NCI-H446 (cell line): ENCODE results near the gene ARHGAP25.

Experiments used
- DNase-seq, 2 experiments: peaks; one replicate each; lab custom pipeline; 2025; lab: John Stamatoyannopoulos, UW

Gene ARHGAP25

DNA sequence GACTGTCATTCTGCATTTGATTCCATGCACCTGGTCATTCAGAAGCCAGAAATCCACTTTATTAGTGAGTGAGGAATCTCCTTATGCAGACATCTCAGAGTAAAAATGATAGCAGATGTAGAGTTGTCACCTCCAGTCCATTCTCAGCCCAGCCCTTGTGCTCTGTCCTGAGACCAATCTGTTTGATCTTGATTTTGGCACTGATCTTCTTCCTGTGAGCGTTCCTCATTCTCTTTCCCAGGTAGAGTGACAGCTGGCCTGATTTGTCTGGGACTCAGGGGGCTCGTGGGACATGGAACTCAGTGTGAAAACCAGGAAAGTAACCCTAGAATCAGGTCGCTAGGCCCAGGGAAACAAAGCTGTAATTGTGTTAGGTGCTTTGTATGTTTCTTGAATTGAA lies 8.9 kb downstream of the ARHGAP25 start:
- DNase-seq = no peak

- no peak for DNase-seq
Observed at GRCh38 chr2:68744366-68744912, 9.8 kb downstream of the ARHGAP25 start.

DNA sequence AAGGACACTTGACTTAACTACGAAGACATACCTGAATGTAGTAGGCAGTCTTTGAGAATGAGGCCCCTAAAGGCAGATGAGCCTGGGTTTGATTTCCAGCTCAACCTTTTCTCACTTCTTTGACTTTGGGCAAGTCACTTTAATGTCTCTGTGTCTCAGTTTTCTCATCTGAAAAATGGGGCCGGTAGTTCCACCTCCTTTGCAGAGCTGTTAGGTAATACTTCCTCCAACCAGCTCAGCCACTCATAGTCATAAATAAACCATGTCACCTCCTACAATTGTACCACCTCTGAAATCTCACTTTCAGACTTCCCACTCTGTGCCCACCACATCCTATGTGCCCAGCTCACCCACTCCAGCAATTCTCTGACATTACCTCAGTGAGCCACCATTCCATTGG lies 10.4 kb downstream of the ARHGAP25 start:
- no peak for DNase-seq

DNA sequence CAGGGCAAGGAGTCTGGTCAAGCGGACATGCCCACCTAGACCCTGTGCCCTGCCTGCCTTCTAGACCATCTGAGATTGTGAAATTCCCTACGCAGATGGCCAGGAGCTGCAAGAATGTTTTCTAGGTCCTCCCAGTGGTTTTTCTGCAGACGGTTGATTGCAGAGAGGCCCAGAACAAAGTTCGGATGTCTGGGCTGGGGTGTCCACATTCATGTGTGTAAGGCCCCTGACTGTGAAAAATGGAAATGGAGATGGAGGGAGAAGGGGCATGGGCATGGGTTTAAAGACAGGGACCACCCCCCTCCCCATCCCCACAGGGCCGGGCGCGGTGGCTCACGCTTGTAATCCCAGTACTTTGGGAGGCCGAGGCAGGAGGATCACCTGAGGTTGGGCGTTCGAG lies 11.8 kb downstream of the ARHGAP25 start:
- no peak for DNase-seq

GRCh38 chr2:68747413-68747812 lies 12.8 kb downstream of the ARHGAP25 start:
- no peak for DNase-seq

GRCh38 chr2:68747900-68748299 lies 13.3 kb downstream of the ARHGAP25 start:
- no peak for DNase-seq

DNA sequence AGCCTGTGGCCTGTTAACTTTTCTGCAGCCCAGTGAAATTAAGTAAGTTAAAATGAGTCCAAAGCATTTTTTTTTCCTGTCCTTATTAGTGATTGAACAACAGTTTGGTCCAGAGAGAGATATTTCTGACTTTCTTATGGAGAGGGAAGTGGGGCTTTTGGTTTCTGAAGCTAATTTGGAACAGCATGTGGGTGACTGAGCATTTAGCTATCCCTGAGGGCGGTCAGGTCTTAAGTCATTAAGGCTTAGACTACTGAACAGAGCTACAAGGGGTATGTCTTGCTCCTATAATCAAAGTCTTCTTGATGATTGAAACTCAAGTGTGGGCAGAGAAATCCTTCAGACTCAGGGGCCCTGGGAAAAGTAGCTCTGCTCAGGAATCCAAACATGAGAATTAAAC lies 14.0 kb downstream of the ARHGAP25 start:
- DNase-seq = no peak

- no peak for DNase-seq
Observed at GRCh38 chr2:68749345-68749744, 14.7 kb downstream of the ARHGAP25 start.

DNA sequence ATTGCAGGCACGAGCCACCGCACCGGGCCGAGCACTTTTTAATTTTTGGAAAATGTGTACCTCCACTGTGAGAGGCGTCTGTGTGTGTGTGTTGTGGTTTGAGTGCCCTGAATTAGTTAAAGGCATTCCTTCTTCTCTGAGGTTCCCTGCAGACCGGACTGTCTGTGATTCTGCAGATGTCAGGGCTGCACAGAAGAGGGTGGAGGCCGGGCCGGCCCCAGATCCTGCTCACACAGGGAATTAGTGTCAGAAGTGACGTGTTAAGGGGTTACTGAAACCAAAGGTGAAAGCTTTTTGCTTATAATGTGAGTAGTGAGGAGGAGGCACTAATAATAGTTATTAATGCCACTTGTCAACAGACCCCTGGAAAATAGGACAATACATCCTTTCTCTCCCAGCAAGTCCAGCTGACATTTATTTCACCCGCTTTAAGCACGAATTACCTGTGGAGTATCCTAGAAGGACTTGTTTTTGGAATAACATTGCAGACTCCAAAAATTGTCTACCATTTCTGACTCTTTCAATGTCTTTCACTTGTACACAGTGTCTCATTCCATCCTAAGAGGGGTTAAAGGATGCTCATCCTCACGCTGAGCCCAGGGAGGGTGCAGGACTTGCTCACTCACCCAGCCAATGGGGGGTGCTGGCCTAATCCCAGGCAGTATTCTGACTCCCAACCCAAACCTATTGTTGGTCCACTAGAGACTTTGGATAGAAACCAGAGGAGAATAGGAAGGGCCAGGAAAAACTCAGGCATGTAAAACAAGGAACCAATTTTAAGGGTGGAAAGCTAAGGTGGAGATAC lies 16.2 kb downstream of the ARHGAP25 start:
- DNase-seq = no peak

DNA sequence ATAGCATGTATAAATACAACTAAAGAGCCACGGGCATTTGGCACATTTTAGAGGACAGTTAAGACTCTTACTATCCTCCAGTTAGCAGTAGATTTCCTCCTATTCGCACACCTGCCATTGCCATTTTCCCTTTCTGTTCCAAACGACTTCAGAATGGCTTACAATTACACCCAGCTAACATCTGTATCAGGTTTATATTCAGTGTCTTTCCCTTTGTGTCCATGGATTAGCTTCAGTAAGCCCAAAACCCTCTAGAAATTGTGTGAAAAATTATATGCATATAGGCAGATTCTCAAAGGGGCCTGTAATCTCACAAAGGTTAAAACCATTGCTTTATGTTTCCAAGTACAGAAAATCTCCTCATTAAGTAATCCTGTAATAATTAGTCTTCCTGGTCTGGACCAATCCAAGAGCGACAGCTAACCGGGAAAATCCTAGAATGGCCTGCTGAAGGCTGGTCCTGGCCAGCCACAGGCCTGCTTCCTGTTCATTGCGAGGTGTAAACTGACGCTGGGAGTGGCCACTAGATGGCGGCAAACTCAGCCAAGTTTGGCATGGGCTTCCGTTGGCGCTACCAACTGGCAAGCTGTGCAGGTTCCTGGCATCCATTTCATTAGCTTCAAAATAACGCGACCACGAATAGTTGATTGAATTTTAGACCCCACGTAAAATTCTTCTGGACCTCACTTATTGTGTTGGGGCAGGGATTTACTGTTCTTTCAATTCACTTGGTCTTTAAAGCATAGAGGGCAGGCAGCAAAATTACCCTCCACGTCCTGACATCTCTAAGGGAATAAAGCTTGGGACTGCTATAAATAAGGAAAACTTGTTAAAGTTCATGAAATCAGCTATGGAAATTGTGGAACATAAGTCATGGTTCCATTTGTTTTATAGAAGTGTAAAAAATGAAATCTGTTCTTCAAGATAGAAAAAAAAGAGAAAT lies 17.1 kb downstream of the ARHGAP25 start:
- DNase-seq = peak; percentile 69 to 88

GRCh38 chr2:68753318-68753717 lies 18.7 kb downstream of the ARHGAP25 start:
- DNase-seq = no peak

- DNase-seq = no peak
Observed at GRCh38 chr2:68755071-68755470, 20.5 kb downstream of the ARHGAP25 start.

DNA sequence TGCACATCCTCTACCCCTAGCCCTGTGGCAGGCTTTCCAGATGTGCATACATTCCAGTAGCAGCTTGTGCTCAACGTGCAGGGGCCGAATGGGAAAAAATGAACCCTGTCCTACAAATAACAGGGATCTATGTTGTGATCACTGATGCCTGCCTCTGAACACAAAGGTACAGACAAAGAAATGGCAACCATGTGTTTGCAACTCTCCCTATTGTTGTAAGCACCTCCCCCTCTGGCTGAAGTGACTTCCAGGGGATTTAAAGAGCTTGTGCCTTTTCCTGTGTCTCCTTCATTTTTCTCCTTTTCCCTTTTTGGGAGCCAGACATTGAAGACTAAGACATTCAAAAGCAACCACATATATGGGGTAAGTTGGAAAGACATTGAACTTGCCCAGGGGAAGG lies 21.6 kb downstream of the ARHGAP25 start:
- no peak for DNase-seq

GRCh38 chr2:68757081-68757480 lies 22.5 kb downstream of the ARHGAP25 start:
- DNase-seq = no peak

DNA sequence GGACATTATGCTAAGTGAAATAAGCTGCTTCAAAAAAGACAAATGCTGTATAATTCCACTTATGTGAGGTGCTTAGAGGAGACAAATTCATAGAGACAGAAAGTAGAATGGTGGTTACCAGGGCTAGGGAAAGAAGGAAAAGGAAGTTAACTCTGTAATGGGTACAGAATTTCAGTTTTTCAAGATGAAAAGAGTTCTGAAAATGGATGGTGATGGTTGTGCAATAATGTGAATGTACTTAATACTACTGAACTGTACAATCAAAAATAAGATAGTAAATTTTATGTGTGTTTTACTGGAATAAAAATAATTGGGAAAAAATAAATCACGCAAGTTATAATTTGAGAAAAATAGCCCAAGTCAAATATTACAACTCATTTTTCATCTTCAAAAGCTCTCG lies 27.5 kb downstream of the ARHGAP25 start:
- no peak for DNase-seq

DNA sequence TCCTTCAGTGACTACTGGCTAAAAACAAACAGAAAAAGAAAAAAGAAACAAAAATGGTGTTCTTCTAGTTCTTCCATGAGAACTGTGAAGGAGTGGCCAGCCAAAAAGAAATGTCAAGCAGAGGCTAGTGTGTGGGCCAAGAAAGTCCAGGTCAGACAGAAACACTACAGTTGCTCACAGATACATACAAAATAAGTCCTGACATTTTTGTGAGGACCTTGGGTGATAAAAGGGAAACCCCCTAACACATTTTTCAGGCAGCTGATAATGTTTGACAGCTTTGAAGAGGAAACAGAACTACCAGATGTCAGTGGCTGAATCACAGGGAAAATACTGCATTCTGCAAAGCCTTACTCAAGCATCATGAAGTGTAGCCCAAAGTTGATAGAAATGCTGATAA lies 28.1 kb downstream of the ARHGAP25 start:
- DNase-seq = no peak

GRCh38 chr2:68764041-68764805 lies 29.6 kb downstream of the ARHGAP25 start:
- no peak for DNase-seq

DNA sequence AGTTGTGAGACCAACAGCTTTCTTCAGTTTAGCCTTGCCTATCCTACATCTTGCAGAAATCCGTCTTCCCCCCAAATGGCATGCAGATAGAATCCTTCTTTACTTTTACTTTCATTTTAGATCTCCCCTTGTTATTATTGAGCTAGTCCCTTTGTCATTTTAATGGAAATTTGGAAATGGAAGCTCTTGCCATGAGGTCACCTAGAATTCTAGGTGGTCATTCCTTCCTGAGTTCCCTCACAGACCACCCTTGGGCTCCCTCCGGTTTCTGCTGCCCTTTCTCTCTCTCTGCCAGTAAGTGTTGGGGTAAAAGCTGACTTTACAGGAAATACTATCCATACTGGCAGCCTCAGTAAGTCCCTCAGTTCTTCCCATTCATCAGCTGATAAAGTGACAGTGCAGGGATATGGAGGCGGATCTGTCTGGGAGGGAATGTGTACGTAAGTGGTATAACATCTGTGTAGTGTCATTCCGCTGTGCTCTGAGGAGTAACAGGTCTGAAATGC lies 30.2 kb downstream of the ARHGAP25 start:
- no peak for DNase-seq

GRCh38 chr2:68765739-68766375 lies 31.2 kb downstream of the ARHGAP25 start:
- DNase-seq = no peak

DNA sequence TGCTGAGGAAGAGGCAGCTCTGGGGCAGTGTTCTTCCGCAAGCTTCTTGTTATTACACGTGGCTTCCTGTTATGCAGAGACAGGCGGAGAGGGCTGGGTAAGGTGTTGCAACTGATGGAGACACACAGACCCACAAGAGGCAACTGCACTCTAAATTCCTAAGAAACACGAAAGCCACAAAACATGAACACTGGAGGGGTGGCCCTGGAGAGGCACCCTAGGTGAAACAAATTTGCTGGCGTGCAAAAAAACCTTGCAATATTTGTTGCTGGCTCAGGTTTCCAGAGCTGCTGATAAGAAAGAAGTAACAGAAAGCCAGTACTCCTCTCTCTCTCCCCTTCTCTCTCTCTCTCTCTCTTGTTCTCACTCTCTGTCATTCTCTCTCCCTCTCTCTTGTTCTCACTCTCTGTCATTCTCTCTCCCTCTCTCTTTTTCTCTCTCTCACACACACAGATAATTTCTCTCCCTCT lies 31.8 kb downstream of the ARHGAP25 start:
- no peak for DNase-seq
